HepG2 (cell line): ENCODE results near the gene NPDC1. TPM values are rescaled to one million over a fixed set of nuclear protein-coding genes. Genes with fewer than 3 reads are reported as not detected.

Source experiments
- BRCA1 ChIP-seq: sonication (generic); formaldehyde crosslinking; IDR thresholded peaks from 2 replicates; pipeline ENCODE4 v1.4.0; 2020; ENCODE audit warnings: missing genetic modification reagents
- GABPB1 ChIP-seq: IDR thresholded peaks from 2 replicates; pipeline ENCODE4 v1.6.1; 2016; ENCODE audit warnings: mild to moderate bottlenecking, missing genetic modification reagents, moderate library complexity, missing compliant biosample characterization
- GATAD1 ChIP-seq: IDR thresholded peaks from 2 replicates; pipeline ENCODE4 v1.6.1; 2016; ENCODE audit warnings: missing genetic modification reagents, missing compliant biosample characterization
- KDM3A ChIP-seq: IDR thresholded peaks from 2 replicates; pipeline ENCODE4 v1.6.1; 2018; ENCODE audit warnings: low read depth, missing compliant biosample characterization
- KLF11 ChIP-seq: IDR thresholded peaks from 2 replicates; pipeline ENCODE4 v1.6.1; 2016; ENCODE audit warnings: missing compliant biosample characterization
- KLF16 ChIP-seq, 2 experiments: sonication (generic) in 1 of 2; formaldehyde crosslinking in 1 of 2; IDR thresholded peaks; 2 replicates each; pipeline versions ENCODE4 v1.6.1 to v1.8.0; 2016 to 2023; ENCODE audit warnings: missing genetic modification reagents in 2 of 2, missing compliant biosample characterization in 1 of 2
- MNT ChIP-seq: fragments of 450-650 bp; IDR thresholded peaks from 2 replicates; pipeline ENCODE4 v1.6.1; 2016
- SKIL ChIP-seq: sonication (generic); formaldehyde crosslinking; IDR thresholded peaks from 2 replicates; pipeline ENCODE4 v1.8.0; 2022; ENCODE audit warnings: missing genetic modification reagents, mild to moderate bottlenecking, moderate library complexity, borderline replicate concordance
- SOX6 ChIP-seq, 2 experiments: fragments of 450-650 bp in 1 of 2; sonication (generic) in 1 of 2; formaldehyde crosslinking in 1 of 2; IDR thresholded peaks; 2 replicates each; pipeline versions ENCODE4 v1.4.0 to v1.6.1; 2017 to 2020; ENCODE audit warnings: antibody characterized with exemption in 1 of 2, mild to moderate bottlenecking in 1 of 2, missing genetic modification reagents in 1 of 2
- YEATS4 ChIP-seq: sonication (generic); formaldehyde crosslinking; IDR thresholded peaks from 2 replicates; pipeline ENCODE4 v1.4.0; 2020; ENCODE audit warnings: missing genetic modification reagents, borderline replicate concordance
- ZBTB20 ChIP-seq: sonication (generic); formaldehyde crosslinking; IDR thresholded peaks from 2 replicates; pipeline ENCODE4 v1.8.1; 2023; ENCODE audit warnings: missing genetic modification reagents, low read depth, mild to moderate bottlenecking, borderline replicate concordance
- ZBTB42 ChIP-seq: sonication (generic); formaldehyde crosslinking; IDR thresholded peaks from 2 replicates; pipeline ENCODE4 v1.5.0; 2020; ENCODE audit warnings: mild to moderate bottlenecking, missing genetic modification reagents
- ZNF451 ChIP-seq: sonication (generic); formaldehyde crosslinking; IDR thresholded peaks from 2 replicates; pipeline ENCODE4 v1.5.0; 2020; ENCODE audit warnings: mild to moderate bottlenecking, missing genetic modification reagents
- ZNF501 ChIP-seq: sonication (generic); formaldehyde crosslinking; IDR thresholded peaks from 2 replicates; pipeline ENCODE4 v1.5.1; 2020; ENCODE audit warnings: mild to moderate bottlenecking, moderate library complexity, missing genetic modification reagents
- ZNF549 ChIP-seq: sonication (generic); formaldehyde crosslinking; IDR thresholded peaks from 2 replicates; pipeline ENCODE4 v1.5.0; 2020; ENCODE audit warnings: missing genetic modification reagents
- ZNF580 ChIP-seq: IDR thresholded peaks from 2 replicates; pipeline ENCODE4 v1.6.1; 2016; ENCODE audit warnings: low read depth, borderline replicate concordance
- ZNF607 ChIP-seq: sonication (generic); formaldehyde crosslinking; IDR thresholded peaks from 2 replicates; pipeline ENCODE4 v1.5.1; 2020; ENCODE audit warnings: missing genetic modification reagents, mild to moderate bottlenecking, borderline replicate concordance
- ZNF720 ChIP-seq: sonication (generic); formaldehyde crosslinking; IDR thresholded peaks from 2 replicates; pipeline ENCODE4 v1.4.0; 2020; ENCODE audit warnings: missing genetic modification reagents
- ZNF75D ChIP-seq: sonication (generic); formaldehyde crosslinking; IDR thresholded peaks from 2 replicates; pipeline ENCODE4 v1.8.1; 2023; ENCODE audit warnings: missing genetic modification reagents, mild to moderate bottlenecking, borderline replicate concordance
- polyA plus RNA-seq, 8 experiments: library from polyadenylated mRNA; depleted of rRNA in 3 of 8; stranded (reverse) in 7 of 8; unstranded in 1 of 8; fragments of >200 nt; fragmentation: Illumina TruSeq in 4 of 8; extraction: Trizol in 4 of 8; gene quantifications; 2 replicates each; pipeline versions ENCODE4 v1.2.1 to v1.2.3, GENCODE V29; 2011 to 2016; ENCODE audit warnings: low read depth in 4 of 8, missing spikeins in 1 of 8, mixed read lengths in 1 of 8; ENCODE audit not compliant: insufficient read depth in 1 of 8
- total RNA-seq, 5 experiments: library from RNA; depleted of rRNA; stranded (reverse); fragments of >200 nt; fragmentation: Illumina TruSeq; extraction: Trizol; gene quantifications; 2 replicates each; pipeline ENCODE4 v1.2.3, GENCODE V29; 2016; ENCODE audit warnings: low read depth in 1 of 5

Gene NPDC1
- total and polyA plus RNA-seq, 2 of the 13 experiments (the other 11 are each of a cell fraction or from before 2014, with no cell fraction given) = 0.84 to 5.4 TPM

GRCh38 chr9:137086531-137087408 lies 40.8 kb upstream of the NPDC1 start, which contains the start of gene MAN1B1 (continued):
- TF ChIP-seq SKIL (CRISPR knock-in tag) (peak; percentile 36; the same call in 1 of the 2 replicates), ZNF451 (CRISPR knock-in tag) (peak; percentile 48; the same call in 1 of the 2 replicates), ZNF75D (CRISPR knock-in tag) (no peak), KLF16 (CRISPR knock-in tag; IDR thresholded peaks at IDR 0.05) (peak in 1 of 2 experiments; percentile 36; a peak in 1 of 4 replicates), ZNF501 (CRISPR knock-in tag) (peak; percentile 61), ZBTB42 (CRISPR knock-in tag) (peak; percentile 76; the same call in 1 of the 2 replicates), ZNF549 (CRISPR knock-in tag) (no peak), SOX6 (IDR thresholded peaks at IDR 0.05) (no peak), SOX6 (CRISPR knock-in tag; IDR thresholded peaks at IDR 0.05) (peak; percentile 23), KLF11 (0 out of 2 replicates have a peak, but pooled peaks have one; percentile 74), MNT (peak; percentile 95), ZBTB20 (0 out of 2 replicates have a peak, but pooled peaks have one; percentile 32), YEATS4 (CRISPR knock-in tag) (peak; percentile 81), GABPB1 (CRISPR knock-in tag) (peak; percentile 81), BRCA1 (CRISPR knock-in tag) (peak; percentile 70; the same call in 1 of the 2 replicates), ZNF607 (CRISPR knock-in tag) (peak; percentile 86; the same call in 1 of the 2 replicates), GATAD1 (peak; percentile 88), ZNF720 (CRISPR knock-in tag) (no peak), KDM3A (CRISPR knock-in tag) (0 out of 2 replicates have a peak, but pooled peaks have one; percentile 64), ZNF580 (CRISPR knock-in tag) (peak; percentile 82; the same call in 1 of the 2 replicates)
